Measurements from ENCODE around the gene TPST1. TPM values are rescaled to one million over a fixed set of nuclear protein-coding genes. Genes with fewer than 3 reads are reported as not detected.

The TPST1 gene
- polyA plus RNA-seq, 1 donor (not counting 4 experiments of a cell fraction or from before 2014, with no cell fraction given), result 48.5 TPM

DNA sequence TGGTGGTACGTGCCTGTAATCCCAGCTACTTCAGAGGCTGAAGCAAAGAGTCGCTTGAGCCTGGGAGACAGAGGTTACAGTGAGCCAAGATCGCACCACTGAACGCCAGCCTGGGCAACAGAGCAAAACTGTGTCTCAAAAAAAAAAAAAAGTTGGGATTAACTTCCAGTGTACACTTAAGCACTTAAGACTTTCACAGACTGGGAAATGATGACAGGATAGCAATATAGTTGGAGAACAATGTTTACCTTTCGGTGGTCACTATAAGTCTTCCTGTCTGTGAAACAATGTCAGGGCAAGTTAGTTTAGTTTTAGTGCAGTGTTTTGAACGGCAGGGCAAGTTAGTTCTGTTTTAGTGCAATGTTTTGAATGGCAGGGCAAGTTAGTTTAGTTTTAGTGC is 130.2 kb downstream of the TPST1 start:
- Histone ChIP-seq H3K27ac (ENCODE audit: control insufficient read depth, insufficient read depth, low read length) (no peak overlapping the region), H3K4me2 (ENCODE audit: control insufficient read depth, extremely low read depth, insufficient read depth, low read depth, low read length) (no peak overlapping the region), H3K4me1 (ENCODE audit: control insufficient read depth, extremely low read depth, insufficient read depth, low read length) (no peaks in the 10 kb centered on the region), H3K9me1 (ENCODE audit: control insufficient read depth, extremely low read depth, insufficient read depth, low read length) (no peaks in the 10 kb centered on the region), H3K79me2 (ENCODE audit: control insufficient read depth, insufficient read depth, low read length) (no peaks in the 10 kb centered on the region), H2AFZ (ENCODE audit: control insufficient read depth, low read length) (no peak overlapping the region), H3K36me3 (ENCODE audit: control insufficient read depth in 2 of 2, extremely low read depth in 1 of 2, insufficient read depth in 2 of 2, low read length in 2 of 2) (no peaks in the 10 kb centered on the region), H3K27me3 (ENCODE audit: control insufficient read depth, extremely low read depth, insufficient read depth, low read length) (no peaks in the 10 kb centered on the region), H4K20me1 (ENCODE audit: control insufficient read depth, extremely low read depth, insufficient read depth, low read length) (no peaks in the 10 kb centered on the region), H3K4me3 (ENCODE audit: control insufficient read depth in 2 of 3, extremely low read depth in 1 of 3, insufficient read depth in 2 of 3, low read depth in 1 of 3, low read length in 3 of 3) (no peak overlapping the region), H3K9ac (ENCODE audit: control insufficient read depth, extremely low read depth, insufficient read depth, low read length) (no peak overlapping the region), H3K9me3 (ENCODE audit: control insufficient read depth, low read depth, low read length) (no peaks in the 10 kb centered on the region)
- FAIRE-seq (no peak), DNase-seq (ENCODE audit: low read depth, low spot score) (no peak)
- TF ChIP-seq, protein P1, sequence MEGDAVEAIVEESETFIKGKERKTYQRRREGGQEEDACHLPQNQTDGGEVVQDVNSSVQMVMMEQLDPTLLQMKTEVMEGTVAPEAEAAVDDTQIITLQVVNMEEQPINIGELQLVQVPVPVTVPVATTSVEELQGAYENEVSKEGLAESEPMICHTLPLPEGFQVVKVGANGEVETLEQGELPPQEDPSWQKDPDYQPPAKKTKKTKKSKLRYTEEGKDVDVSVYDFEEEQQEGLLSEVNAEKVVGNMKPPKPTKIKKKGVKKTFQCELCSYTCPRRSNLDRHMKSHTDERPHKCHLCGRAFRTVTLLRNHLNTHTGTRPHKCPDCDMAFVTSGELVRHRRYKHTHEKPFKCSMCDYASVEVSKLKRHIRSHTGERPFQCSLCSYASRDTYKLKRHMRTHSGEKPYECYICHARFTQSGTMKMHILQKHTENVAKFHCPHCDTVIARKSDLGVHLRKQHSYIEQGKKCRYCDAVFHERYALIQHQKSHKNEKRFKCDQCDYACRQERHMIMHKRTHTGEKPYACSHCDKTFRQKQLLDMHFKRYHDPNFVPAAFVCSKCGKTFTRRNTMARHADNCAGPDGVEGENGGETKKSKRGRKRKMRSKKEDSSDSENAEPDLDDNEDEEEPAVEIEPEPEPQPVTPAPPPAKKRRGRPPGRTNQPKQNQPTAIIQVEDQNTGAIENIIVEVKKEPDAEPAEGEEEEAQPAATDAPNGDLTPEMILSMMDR (optimal IDR thresholded peaks at IDR 0.05 in 1 of 3, IDR thresholded peaks at IDR 0.05 in 1 of 3, conservative IDR thresholded peaks at IDR 0.05 in 1 of 3; ENCODE audit: extremely low read depth in 1 of 3, insufficient read depth in 2 of 3, low read length in 3 of 3), result no peak
- no peak for TF ChIP-seq EZH2 (IDR thresholded peaks at IDR 0.05; ENCODE audit: low read length)
- dilution Hi-C loops (cut with MboI; ENCODE audit: extremely low pct_ligation_motif_present, low sequenced_read_pairs), result no loop called here

DNA sequence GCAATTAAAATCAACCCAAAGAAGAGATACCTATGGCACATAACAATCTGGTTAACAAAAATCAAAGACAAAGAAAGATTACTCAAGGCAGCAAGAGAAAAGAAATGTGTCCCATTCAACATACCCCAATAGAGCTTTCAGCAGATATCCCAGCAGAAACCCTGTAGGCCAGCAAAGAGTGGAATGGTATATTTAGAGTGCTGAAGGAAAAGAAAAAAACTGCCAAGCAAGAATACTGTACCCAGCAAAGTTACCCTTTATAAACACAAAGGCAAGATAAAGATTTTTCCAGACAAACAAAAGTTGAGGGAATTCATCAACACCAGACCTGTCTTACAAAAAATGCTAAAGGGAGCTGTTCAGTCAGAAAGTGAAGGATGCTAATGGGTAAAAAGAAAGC is 131.6 kb downstream of the TPST1 start:
- H3K9me1 ChIP-seq (ENCODE audit: control insufficient read depth, extremely low read depth, insufficient read depth, low read length), result no peaks in the 10 kb centered on the region
- no peaks in the 10 kb centered on the region for H3K79me2 ChIP-seq (ENCODE audit: control insufficient read depth, insufficient read depth, low read length)
- H3K4me2 ChIP-seq (ENCODE audit: control insufficient read depth, extremely low read depth, insufficient read depth, low read depth, low read length), result no peak overlapping the region
- DNase-seq (ENCODE audit: low read depth, low spot score) (no peak), FAIRE-seq (no peak)
- H3K27ac ChIP-seq (ENCODE audit: control insufficient read depth, insufficient read depth, low read length), result no peak overlapping the region
- no peak for TF ChIP-seq EZH2 (IDR thresholded peaks at IDR 0.05; ENCODE audit: low read length)
- TF ChIP-seq, protein P1 (optimal IDR thresholded peaks at IDR 0.05 in 1 of 3, IDR thresholded peaks at IDR 0.05 in 1 of 3, conservative IDR thresholded peaks at IDR 0.05 in 1 of 3; ENCODE audit: extremely low read depth in 1 of 3, insufficient read depth in 2 of 3, low read length in 3 of 3), result no peak
- H3K9ac ChIP-seq (ENCODE audit: control insufficient read depth, extremely low read depth, insufficient read depth, low read length), result no peak overlapping the region
- no peaks in the 10 kb centered on the region for H3K9me3 ChIP-seq (ENCODE audit: control insufficient read depth, low read depth, low read length)
- no peaks in the 10 kb centered on the region for H3K4me1 ChIP-seq (ENCODE audit: control insufficient read depth, extremely low read depth, insufficient read depth, low read length)
- H3K27me3 ChIP-seq (ENCODE audit: control insufficient read depth, extremely low read depth, insufficient read depth, low read length), result no peaks in the 10 kb centered on the region
- no peak overlapping the region for H2AFZ ChIP-seq (ENCODE audit: control insufficient read depth, low read length)
- H3K36me3 ChIP-seq (ENCODE audit: control insufficient read depth in 2 of 2, extremely low read depth in 1 of 2, insufficient read depth in 2 of 2, low read length in 2 of 2), result no peaks in the 10 kb centered on the region
- no peak overlapping the region for H3K4me3 ChIP-seq (ENCODE audit: control insufficient read depth in 2 of 3, extremely low read depth in 1 of 3, insufficient read depth in 2 of 3, low read depth in 1 of 3, low read length in 3 of 3)
- dilution Hi-C loops (cut with MboI; ENCODE audit: extremely low pct_ligation_motif_present, low sequenced_read_pairs), result no loop called here
- no peaks in the 10 kb centered on the region for H4K20me1 ChIP-seq (ENCODE audit: control insufficient read depth, extremely low read depth, insufficient read depth, low read length)

Measured in keratinocyte (primary cell).